GM18907 (cell line): ENCODE measurements around the gene LCLAT1.
"Not testable (repeated sequence)": the region's sequence is repeated elsewhere in the genome, so short reads cannot be mapped to it uniquely, and the experiment has no call there.

Experiments
- ATAC-seq: cut with Tn5 transposase; IDR thresholded peaks from one replicate; pipeline ENCODE4 v1.9.1; 2021; ENCODE audit warnings: mild to moderate bottlenecking, moderate library complexity; ENCODE audit not compliant: unreplicated experiment

Gene LCLAT1

DNA sequence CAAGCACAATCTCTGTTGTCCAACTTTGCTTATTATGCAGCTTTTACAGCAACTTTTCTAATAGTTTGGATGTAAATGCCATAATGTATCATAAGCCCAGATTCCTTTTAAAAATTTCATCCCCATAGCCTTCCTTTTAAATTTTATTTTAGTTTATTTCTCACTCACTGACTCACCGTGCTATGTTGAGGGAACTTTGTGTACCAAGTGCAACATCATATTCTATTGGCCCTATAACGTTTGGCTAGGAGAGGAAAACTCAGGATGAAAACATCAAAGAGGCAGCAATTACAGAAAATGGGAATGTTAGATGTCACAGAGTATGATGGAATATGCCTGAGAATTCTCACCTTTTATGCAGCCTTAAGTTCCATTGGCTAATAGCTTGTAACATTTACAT is 135.5 kb downstream of the LCLAT1 start:
- ATAC-seq = no peak

DNA sequence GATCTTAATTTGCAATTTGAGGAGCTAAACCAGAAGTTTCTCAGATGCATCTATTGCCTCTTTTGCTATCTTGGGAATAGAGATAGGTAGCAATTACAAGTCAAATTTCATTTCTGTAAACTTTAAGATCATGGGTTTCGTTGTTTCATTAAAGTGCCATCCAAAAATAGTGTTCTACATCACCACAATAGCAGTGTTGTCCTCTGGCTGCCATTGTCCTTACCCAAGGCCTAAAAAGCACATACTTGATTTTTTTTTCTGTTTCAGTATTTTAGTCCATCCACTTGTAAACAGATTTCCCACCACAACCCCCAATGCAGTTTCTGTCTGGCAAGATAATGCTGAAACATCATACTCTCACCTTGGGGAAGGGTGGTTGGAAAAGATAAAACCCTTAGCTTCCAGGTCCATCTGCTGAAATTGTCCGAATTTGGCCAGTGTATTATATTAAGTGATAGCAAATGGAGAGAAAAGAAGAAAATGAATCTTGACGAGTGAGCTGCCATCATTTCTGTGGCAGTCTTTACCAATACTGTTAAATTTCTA is 136.2 kb downstream of the LCLAT1 start:
- no peak for ATAC-seq

DNA sequence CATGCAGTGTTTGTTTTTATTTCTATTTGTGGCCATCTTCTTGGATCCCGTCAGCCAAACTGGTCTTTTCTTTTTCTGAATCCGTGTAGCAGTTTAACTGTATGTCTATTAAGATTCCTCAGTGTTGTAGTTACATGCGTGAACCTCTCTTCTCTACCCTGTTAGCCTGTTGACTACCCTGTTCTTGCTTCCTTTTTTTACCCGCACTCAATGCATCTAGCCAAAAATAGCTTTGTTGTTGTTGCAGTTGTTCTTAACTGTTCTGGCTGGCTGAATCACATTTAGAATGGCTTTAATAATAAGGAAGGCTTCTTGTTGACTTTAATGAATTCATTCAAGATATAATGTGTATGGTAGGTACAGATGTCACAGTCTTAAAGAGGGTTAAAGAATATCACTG is 137.1 kb downstream of the LCLAT1 start:
- ATAC-seq = no peak

DNA sequence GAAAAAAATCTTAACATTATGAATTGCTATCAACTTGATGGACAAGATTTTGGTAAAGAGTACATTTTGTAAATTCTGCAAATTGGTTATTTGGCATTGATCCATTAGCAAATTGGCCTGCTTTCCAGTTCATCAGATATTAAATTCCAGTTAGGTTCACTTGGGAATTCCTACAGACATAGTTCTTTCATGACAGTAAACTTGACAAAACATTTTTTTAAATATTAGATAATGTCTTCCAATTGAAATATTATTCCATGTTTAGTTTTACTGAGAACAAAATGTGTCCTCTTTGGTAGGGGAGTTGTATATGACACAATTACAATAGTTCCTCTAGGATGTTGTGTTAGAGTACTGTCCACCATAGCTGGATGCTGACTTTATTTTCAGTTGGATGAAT is 141.9 kb downstream of the LCLAT1 start:
- no peak for ATAC-seq

DNA sequence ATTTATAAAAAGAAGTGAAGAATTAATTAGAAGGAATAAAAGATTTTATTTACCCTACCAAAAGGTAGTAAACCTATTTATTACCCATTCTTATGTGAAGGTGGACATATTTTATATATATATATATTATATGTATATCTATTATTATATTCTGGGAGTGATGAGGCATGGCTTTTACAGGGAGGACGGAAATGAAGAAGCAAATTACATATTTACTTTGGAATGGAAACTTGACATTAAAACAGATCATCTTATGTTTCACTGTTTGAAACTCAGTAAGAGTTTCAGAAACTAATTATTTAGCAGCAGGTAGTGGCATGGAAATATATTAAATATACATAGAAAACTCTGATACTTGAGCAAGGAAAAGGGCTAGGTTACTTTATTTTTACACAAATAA is 143.4 kb downstream of the LCLAT1 start:
- ATAC-seq = no peak

DNA sequence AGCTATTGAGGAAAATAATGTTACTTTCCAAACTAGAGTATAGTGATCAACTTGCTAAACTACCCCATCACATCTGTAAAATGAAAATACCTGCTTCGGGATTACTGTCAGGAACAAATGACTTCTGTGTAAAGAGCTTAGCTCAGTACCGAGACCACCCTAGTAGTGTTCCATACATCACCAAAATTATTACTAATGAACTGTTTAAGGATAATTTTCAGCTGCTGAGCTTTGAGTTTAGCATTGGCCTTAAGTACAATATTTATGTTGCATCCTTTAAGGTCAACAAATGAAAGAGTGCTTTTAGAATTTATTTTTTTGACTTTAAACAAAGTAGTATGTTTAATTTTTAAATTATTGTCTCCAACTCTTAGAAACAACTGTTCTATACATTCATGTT is 144.1 kb downstream of the LCLAT1 start:
- ATAC-seq = no peak

DNA sequence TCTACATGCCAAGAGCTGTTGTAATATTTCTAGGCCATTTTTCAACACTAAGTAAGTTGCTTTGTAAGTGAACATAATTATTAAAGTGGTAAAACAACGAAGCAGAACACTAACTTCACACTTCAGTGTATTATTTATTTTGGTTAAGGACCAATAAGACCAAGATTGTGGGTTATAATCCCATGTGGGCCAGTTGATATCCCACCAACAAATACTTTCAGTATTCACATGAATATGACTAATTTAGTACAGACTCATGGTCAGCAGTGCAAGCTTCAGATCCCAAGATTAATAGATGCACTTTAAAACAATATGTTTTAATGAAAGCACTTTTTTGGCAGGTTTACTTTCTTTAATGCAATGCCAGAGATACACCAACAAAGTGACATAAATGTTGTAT is 154.3 kb downstream of the LCLAT1 start:
- ATAC-seq = no peak

DNA sequence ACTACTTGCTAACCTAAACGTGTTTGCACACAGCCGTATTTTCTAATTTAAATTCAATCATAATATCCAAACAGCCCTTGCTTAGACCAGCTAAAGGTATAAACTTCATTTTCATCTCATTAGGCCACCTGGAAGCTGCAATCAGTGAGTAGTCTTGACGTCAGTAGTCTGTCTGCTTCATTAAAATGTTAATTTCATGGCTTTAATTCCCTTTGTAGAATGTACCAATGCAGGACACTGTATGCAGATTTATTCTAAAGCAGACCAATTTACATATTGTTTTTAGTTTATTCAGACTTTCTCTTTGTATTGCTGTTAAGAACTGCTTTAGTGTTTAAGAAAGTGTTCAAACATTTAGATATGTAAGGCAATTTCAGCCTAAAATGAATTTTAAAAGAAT is 158.2 kb downstream of the LCLAT1 start:
- ATAC-seq = no peak

DNA sequence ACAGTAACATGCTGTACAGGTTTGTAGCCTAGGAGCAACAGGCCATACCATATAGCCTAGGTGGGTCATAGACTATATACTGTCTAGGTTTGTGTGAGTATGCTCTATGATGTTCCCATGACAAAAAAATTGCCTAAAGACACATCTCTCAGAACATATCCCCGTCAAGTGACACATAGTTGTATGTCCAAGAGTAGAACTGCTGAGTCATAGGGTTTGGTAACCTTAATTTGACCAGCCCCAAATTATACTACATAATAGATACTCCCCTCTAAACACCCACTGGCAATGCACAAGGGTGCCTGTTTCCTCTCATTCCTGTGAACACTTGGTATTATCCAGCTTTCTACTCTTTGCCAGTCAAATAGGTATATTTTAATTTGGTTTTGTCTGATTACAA is 161.6 kb downstream of the LCLAT1 start:
- ATAC-seq = no peak

DNA sequence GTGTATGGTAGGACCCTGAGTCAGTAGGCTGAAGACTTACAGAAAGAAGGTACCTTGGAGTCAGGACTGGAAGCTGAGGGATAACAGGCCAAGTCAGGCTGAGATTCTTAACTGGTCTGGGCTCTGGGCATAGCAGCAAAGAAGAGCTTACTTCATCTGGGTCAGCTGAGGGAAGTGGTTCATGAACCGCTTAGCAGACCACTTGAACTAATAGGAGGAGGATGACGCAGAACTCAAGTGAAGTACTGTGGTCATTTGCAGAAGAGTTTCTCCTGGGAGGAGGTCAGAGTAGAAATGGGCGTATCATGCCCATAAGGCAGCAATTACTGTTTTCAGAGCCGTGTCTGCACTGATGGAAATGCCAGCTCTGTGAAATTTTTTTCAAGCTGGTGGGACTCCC is 164.5 kb downstream of the LCLAT1 start:
- no peak for ATAC-seq

DNA sequence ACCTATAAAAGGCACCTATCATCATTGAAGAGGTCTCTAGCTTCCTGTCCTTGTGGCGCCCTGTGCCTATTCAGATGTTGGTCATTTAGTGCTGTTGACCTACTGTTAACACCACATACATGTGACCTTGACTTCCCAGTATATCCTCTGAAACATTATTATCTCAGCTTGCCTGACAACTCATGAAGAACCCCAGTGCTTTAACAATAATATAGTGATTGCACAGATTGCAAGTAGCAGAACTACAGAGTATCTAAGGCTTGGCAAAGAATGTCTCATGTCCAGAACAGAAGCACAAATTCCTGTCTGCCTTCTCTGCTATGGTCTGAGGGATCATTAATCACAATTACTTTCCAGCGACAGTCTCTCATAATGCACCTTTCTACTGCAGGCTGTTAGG is 165.3 kb downstream of the LCLAT1 start:
- no peak for ATAC-seq

DNA sequence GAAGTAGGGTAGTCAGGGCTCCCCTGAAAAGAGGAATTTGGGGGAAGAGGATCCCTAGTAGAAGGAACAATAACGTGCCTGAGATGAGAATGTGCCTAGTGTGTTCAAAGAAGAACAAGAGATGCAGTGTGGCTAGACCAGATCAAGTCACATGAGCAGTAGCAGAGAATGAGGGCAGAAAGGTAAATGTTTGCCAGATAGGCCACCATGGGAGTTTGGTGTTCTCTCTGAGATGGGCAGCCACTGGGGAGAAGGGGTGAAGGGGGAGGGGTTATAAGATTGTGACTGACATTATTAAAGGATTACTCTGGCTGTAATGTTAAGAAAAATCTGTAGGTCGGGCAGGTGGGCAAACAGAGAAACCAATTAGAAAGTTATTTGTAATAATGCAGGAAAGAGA is 166.0 kb downstream of the LCLAT1 start:
- no peak for ATAC-seq

DNA sequence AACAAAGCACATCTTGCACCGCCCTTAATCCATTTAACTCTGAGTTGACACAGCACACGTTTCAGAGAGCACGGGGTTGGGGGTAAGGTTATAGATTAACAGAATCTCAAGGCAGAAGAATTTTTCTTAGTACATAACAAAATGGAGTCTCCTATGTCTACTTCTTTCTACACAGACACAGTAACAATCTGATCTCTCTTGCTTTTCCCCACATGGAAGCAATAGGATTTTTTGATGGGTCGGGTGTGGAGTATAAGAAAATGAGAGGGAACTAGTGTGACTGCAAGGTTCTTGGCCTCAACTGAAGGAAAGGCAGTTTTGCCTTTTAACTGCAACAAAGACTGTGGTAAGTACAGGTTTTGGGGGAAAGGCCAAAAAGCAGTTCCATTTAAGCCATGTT is 167.2 kb downstream of the LCLAT1 start:
- ATAC-seq = not testable (repeated sequence)

DNA sequence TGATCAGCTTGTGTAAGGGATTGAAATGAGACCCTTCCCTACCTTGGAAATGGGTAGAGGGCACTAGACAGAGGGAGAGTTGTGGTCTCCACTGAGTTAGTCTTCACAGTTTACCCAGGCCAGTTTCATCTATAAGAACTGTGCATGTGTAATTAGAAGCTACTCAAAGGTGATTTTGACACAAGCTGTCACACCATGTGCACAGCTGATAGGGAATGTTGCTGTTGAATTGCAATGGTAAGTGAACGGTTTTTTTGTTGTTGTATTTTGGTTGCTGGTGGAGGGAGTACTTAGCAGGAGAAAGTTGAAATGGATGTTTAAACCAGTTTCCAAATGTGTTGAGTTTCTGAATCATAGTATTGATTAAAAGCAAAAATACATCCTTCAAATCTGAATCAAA is 168.9 kb downstream of the LCLAT1 start:
- no peak for ATAC-seq

DNA sequence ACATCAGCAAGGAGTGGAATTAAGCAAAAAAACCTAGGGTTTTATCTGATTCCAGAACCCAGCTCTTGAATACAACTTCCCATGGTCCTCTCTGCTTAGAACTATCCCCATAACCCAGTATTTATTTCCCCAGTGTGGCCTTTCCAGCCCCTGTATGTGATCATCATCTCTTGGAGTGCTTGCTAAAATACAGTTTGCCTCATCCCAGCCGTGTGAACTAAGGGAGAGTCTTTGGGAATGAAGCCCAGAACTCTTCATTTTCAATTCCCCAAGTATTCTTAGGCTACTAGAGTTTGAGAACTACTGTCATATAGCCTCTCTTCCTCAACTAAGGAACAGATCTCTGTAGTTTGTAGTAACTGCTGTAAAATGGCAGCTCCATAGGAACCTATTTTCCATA is 173.1 kb downstream of the LCLAT1 start:
- no peak for ATAC-seq

DNA sequence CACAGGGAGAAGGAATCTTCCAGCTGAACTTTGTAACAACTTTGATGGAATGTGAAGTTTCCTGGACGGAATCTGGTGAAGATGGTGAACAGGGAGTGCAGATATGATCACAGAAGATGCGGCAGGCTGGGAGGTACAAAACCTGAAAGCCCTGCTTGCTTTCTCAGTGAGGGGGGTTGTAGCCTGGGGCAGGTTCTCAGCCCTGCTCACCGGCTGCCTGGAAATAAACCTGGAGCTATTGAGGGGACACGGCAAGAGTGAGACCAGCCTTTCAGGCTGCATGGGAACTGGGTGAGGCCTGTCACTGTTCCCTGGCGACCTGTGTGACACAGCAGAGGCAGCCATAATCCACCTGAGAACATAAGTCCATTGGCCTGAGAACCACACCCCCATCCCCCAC is 174.8 kb downstream of the LCLAT1 start:
- no peak for ATAC-seq

DNA sequence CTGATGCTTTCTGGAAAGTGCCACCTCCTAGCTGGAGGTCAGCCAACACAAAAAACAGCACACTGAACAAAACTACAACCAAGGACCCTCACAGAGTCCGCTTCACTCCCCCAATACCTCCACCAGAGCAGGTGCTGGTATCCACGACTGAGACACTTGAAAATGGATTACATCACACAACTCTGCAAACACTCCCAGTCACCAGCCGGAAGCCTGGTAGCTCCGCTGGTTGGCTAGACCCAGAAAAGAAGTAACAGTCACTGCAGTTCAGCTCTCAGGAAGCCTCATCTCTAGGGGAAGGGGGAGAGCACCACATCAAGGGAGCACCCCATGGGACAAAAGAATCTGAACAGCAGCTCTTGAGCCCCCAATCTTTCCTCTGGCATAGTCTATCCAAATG is 175.4 kb downstream of the LCLAT1 start:
- no peak for ATAC-seq

DNA sequence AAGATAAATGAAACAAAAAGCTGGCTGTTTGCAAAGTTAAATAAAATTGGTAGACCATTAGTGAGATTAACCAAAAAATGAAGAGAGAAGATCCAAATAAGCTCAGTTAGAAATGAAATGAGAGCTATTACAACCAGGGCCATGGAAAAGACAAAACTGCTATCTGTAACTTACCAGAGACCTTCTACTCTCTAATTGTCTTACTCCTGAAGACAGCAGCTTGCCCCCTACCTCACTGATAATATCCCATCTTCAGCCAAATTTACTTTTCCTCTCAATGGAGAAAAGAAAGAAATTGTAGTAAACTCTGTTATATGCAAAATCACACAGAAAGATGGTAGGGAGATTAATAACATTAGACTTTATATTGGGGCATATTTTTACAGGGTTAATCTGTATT is 178.2 kb downstream of the LCLAT1 start:
- ATAC-seq = no peak

DNA sequence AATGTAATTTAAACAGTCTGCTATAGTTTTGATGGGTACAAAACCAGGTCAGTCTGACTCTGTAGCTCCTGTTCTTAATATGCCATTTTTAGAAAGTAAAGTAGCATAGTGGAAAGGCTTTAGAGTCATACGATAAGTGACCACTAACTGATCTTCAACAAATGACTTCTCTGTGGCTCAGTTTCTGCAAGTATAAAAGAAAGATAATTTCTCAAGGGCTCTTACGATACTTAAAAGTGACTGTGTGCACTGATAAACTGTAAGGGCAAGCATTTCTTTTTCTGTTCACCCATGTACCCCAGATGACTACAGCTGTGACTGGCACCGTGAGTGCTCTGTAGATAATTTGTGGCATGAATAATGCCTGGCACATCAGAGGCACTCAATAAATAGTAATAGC is 178.7 kb downstream of the LCLAT1 start:
- no peak for ATAC-seq

DNA sequence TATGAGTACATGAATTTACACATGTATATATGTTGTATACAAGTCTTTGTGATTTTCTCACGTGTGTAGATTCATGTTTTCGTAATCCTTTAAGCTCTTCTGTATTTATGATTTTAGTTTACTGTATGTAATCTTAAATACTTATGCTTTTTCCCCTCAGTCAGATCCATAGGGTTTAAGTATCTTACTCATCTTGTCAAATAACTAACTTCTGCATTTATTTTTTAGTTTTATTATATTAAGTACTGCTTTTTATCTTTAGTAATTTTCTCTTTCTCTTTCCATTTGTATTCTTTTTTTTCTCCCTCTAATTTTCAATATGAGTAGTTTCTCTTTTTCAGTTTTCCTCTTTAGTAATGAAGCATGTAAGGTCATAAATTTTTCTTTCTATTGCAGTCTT is 179.4 kb downstream of the LCLAT1 start:
- ATAC-seq = no peak

DNA sequence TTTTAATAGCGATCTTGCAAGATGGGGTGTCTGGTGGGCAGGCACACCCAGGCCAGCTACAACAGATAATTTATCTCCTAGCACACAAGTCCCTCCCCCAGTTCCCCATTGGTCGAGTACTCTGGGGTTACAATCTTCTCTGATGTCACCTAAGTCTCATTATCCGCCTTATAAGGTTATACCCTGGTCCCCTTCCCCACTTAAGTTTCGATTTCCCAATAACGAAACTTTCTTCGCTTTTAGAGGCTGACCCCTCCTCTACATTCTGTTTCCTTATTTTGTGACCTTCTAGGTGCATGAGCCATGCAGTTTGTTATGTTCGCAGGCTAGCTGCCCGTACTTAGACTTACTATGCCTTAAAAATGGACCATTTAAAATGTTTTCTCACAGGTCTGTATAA is 180.1 kb downstream of the LCLAT1 start:
- ATAC-seq = no peak

DNA sequence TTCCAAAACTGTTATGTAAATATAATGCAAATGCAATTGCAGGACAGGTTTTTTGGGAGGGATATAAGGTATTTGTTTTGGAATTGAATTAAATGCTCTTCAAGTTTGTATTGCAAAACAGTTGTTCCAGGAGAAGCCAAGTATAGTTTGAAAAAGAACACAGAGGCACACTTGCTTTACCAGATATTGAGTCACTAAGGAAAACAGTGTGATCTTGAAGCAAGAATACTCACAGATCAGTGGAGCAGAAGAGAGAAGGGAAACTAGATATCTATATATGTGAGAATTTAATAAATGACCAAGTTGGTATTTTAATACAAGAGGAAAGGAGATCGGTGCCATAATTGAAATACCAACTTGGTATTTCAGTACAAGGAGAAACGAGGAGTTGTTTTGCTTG is 181.3 kb downstream of the LCLAT1 start:
- no peak for ATAC-seq

DNA sequence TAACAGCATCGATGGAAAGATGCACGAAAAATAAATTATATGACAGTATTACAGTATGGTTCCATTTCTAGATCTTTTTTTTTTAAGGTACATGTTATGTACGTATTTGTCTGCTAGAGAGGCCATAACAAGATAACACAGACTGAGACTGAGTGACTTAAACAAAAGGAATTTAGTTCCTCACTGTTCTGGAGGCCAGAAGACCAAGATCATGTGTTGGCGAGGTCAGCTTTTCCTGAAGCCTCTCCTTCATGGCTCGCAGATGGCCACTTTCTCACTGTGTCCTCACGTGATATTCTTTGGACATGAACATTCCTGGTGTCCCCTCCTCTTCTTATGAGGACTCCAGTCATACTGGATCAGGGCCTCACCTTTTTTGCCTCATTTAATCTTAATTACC is 182.8 kb downstream of the LCLAT1 start:
- no peak for ATAC-seq
